ENCODE results near the gene SYT3. TPM values are rescaled to one million over a fixed set of nuclear protein-coding genes. Genes with fewer than 3 reads are reported as not detected.
"Not testable (repeated sequence)": the region's sequence is repeated elsewhere in the genome, so short reads cannot be mapped to it uniquely, and the experiment has no call there.

Gene SYT3
- total RNA-seq, 2 experiments from 2014 or later = 0.17 TPM

- H3K36me3 Mint-ChIP-seq = no peaks in the 10 kb centered on the region
- H3K27me3 Mint-ChIP-seq = peaks cover 28% of the 10 kb centered on the region
- POLR2A ChIA-PET = no interaction called here
- H3K9me3 Mint-ChIP-seq = peaks cover 9% of the 10 kb centered on the region
- H3K4me1 Mint-ChIP-seq = peaks cover 5% of the 10 kb centered on the region
- no peak overlapping the region for H3K27ac Mint-ChIP-seq
- H3K4me3 Mint-ChIP-seq = peak overlapping the region; percentile 23
- DNase-seq (no peak), ATAC-seq (ENCODE audit: low read depth) (no peak)
These were observed 1.1 kb downstream of the SYT3 start for GRCh38 chr19:50638600-50638999.

GRCh38 chr19:50636317-50637085 lies 3.2 kb downstream of the SYT3 start:
- Mint-ChIP-seq H3K27ac (no peak overlapping the region), H3K9me3 (peaks cover 14% of the 10 kb centered on the region), H3K4me3 (no peak overlapping the region), H3K36me3 (peaks cover 1% of the 10 kb centered on the region), H3K4me1 (peaks cover 5% of the 10 kb centered on the region), H3K27me3 (peaks cover 28% of the 10 kb centered on the region)
- ATAC-seq (ENCODE audit: low read depth) (no peak), DNase-seq (no peak)
- POLR2A ChIA-PET = no interaction called here

DNA sequence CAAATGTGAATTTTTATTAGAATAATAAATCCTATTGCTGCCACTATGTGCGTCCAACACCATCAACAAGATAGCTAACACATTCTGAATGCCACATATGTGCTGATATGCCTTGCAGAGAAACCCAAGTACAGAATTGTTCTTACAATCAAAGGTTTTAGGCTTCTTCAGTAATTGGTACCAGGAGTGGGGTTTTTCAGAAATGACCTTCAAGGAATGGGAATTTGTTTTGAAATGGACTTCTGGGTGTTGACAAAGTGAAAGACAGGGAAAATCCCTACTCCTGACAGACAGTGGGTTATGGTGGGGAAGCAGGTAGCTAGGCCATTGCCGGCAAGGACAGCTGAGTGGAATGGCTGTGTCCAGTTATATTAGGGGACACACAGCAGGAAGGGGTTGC lies 5.7 kb downstream of the SYT3 start:
- Mint-ChIP-seq H3K4me1 (peaks cover 3% of the 10 kb centered on the region), H3K27ac (no peak overlapping the region), H3K4me3 (no peak overlapping the region), H3K9me3 (peaks cover 14% of the 10 kb centered on the region), H3K27me3 (peaks cover 16% of the 10 kb centered on the region), H3K36me3 (peaks cover 1% of the 10 kb centered on the region)
- DNase-seq (no peak), ATAC-seq (ENCODE audit: low read depth) (no peak)
- POLR2A ChIA-PET = no interaction called here

DNA sequence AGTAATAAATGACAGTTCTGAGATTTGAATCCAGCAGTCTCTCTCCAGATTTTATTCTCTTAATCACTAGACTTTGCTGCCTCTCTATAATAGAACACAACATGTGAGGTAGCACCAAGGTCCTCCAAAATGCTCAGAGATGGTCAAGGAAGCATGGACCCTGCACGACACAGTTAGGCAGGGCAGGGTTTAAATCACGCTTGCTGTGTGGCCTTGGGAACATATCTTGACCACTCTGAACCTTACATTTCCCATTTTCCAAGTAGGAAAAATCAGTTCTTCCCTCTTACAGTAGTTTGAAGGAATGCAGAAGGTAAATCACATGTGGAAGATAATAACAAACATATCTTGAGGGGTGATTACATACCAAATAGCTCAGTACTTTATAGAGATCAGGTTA lies 6.3 kb downstream of the SYT3 start:
- DNase-seq (no peak), ATAC-seq (ENCODE audit: low read depth) (no peak)
- no peak overlapping the region for H3K27ac Mint-ChIP-seq
- H3K4me1 Mint-ChIP-seq = no peaks in the 10 kb centered on the region
- peaks cover 10% of the 10 kb centered on the region for H3K27me3 Mint-ChIP-seq
- no peak overlapping the region for H3K4me3 Mint-ChIP-seq
- H3K9me3 Mint-ChIP-seq = peaks cover 14% of the 10 kb centered on the region
- POLR2A ChIA-PET = no interaction called here
- peaks cover 1% of the 10 kb centered on the region for H3K36me3 Mint-ChIP-seq

- no peaks in the 10 kb centered on the region for H3K4me1 Mint-ChIP-seq
- peaks cover 14% of the 10 kb centered on the region for H3K9me3 Mint-ChIP-seq
- H3K27ac Mint-ChIP-seq = no peak overlapping the region
- no peaks in the 10 kb centered on the region for H3K27me3 Mint-ChIP-seq
- POLR2A ChIA-PET = no interaction called here
- H3K36me3 Mint-ChIP-seq = peaks cover 1% of the 10 kb centered on the region
- ATAC-seq (ENCODE audit: low read depth) (no peak), DNase-seq (no peak)
- no peak overlapping the region for H3K4me3 Mint-ChIP-seq
These were observed 7.4 kb downstream of the SYT3 start for GRCh38 chr19:50632151-50632835.

- Mint-ChIP-seq H3K4me1 (no peaks in the 10 kb centered on the region), H3K4me3 (no peak overlapping the region), H3K36me3 (peaks cover 1% of the 10 kb centered on the region), H3K27ac (no peak overlapping the region), H3K27me3 (no peaks in the 10 kb centered on the region), H3K9me3 (peaks cover 9% of the 10 kb centered on the region)
- no peak for ATAC-seq (ENCODE audit: low read depth)
- POLR2A ChIA-PET = no interaction called here
- no peak for DNase-seq
These were observed 9.9 kb downstream of the SYT3 start for GRCh38 chr19:50629801-50630200.

- ATAC-seq (ENCODE audit: low read depth) (no peak), DNase-seq (no peak)
- Mint-ChIP-seq H3K27me3 (no peaks in the 10 kb centered on the region), H3K4me1 (no peaks in the 10 kb centered on the region), H3K27ac (no peak overlapping the region), H3K36me3 (peaks cover 1% of the 10 kb centered on the region), H3K9me3 (peaks cover 8% of the 10 kb centered on the region), H3K4me3 (no peak overlapping the region)
- POLR2A ChIA-PET = no interaction called here
These were observed 10.5 kb downstream of the SYT3 start for GRCh38 chr19:50629194-50629593.

DNA sequence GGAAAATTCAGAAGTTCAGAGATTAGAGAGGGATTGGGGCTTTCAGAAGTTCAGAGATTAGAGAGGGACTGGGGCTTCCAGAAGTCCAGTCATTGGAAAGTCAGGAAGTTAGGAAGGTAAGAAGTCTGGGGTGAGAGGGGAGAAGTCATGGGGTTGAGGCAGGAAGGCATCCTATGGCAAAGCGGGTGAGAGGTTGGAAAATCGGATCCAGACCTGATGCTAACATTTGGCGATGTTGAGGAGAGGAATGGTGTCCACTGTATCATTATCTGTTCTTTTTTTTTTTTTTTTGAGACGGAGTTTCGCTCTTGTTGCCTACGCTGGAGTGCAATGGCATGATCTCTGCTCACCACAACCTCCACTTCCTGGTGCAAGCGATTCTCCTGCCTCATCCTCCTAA lies 11.1 kb downstream of the SYT3 start:
- POLR2A ChIA-PET = no interaction called here
- no peak for ATAC-seq (ENCODE audit: low read depth)

GRCh38 chr19:50628146-50628545 lies 11.5 kb downstream of the SYT3 start:
- H3K27ac Mint-ChIP-seq = no peak overlapping the region
- H3K4me1 Mint-ChIP-seq = no peaks in the 10 kb centered on the region
- DNase-seq = no peak
- no peak for ATAC-seq (ENCODE audit: low read depth)
- no peaks in the 10 kb centered on the region for H3K27me3 Mint-ChIP-seq
- H3K36me3 Mint-ChIP-seq = no peaks in the 10 kb centered on the region
- H3K9me3 Mint-ChIP-seq = no peaks in the 10 kb centered on the region
- POLR2A ChIA-PET = no interaction called here
- no peak overlapping the region for H3K4me3 Mint-ChIP-seq

More for the DNA sequence above, 11.1 kb downstream of the SYT3 start:
- H3K27ac Mint-ChIP-seq = no peak overlapping the region
- H3K9me3 Mint-ChIP-seq = peaks cover 4% of the 10 kb centered on the region
- H3K36me3 Mint-ChIP-seq = peaks cover 1% of the 10 kb centered on the region
- H3K27me3 Mint-ChIP-seq = no peaks in the 10 kb centered on the region
- no peak overlapping the region for H3K4me3 Mint-ChIP-seq
- no peaks in the 10 kb centered on the region for H3K4me1 Mint-ChIP-seq
- DNase-seq = no peak

- ATAC-seq (ENCODE audit: low read depth) = no peak
- H3K27ac Mint-ChIP-seq = no peak overlapping the region
- POLR2A ChIA-PET = no interaction called here
- DNase-seq = no peak
- H3K4me1 Mint-ChIP-seq = no peaks in the 10 kb centered on the region
- H3K27me3 Mint-ChIP-seq = no peaks in the 10 kb centered on the region
- no peaks in the 10 kb centered on the region for H3K9me3 Mint-ChIP-seq
- no peak overlapping the region for H3K4me3 Mint-ChIP-seq
- H3K36me3 Mint-ChIP-seq = no peaks in the 10 kb centered on the region
These were observed 12.9 kb downstream of the SYT3 start for GRCh38 chr19:50626795-50627194.

GRCh38 chr19:50626011-50626410 lies 13.7 kb downstream of the SYT3 start:
- Mint-ChIP-seq H3K36me3 (no peaks in the 10 kb centered on the region), H3K27me3 (no peaks in the 10 kb centered on the region), H3K4me1 (no peaks in the 10 kb centered on the region), H3K4me3 (no peak overlapping the region), H3K27ac (no peak overlapping the region), H3K9me3 (no peaks in the 10 kb centered on the region)
- ATAC-seq (ENCODE audit: low read depth) (no peak), DNase-seq (no peak)
- POLR2A ChIA-PET = no interaction called here

- POLR2A ChIA-PET = no interaction called here
- Mint-ChIP-seq H3K4me3 (no peak overlapping the region), H3K27ac (no peak overlapping the region), H3K4me1 (no peaks in the 10 kb centered on the region), H3K36me3 (no peaks in the 10 kb centered on the region), H3K27me3 (no peaks in the 10 kb centered on the region), H3K9me3 (no peaks in the 10 kb centered on the region)
- DNase-seq = no peak
- no peak for ATAC-seq (ENCODE audit: low read depth)
These were observed 14.6 kb downstream of the SYT3 start for GRCh38 chr19:50624949-50625600.

DNA sequence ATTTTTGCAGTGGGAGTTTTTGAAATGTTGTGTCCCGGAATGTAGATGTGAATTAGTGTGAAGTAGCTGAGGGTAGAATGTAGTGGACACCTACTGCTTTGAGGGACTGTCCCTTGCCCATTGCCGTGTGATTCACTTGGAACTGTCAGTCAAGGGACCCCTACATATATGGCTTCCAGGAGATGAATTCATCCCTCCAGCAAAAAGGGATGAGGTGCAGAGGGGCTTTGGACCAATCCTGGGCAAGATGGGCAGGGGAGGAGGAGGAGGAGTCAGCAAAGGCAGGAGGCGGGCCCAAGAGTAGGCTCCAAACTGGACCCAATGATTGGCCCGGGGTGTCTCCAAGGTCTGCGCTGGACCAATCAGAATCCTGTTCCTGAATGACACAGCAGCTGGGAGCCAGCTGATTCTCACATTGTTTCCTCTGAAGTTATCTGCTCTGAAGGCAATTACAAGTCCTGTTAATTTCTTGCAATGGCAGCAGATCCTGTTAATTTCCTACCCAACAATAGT lies 19.2 kb downstream of the SYT3 start:
- not testable (repeated sequence) for H3K4me3 Mint-ChIP-seq, H3K27ac Mint-ChIP-seq
- POLR2A ChIA-PET = interaction anchor here (0.7 kb wide), 1 partner anchor 1811 kb away, joined by 3 read pairs; no protein-coding TSS in a partner anchor

DNA sequence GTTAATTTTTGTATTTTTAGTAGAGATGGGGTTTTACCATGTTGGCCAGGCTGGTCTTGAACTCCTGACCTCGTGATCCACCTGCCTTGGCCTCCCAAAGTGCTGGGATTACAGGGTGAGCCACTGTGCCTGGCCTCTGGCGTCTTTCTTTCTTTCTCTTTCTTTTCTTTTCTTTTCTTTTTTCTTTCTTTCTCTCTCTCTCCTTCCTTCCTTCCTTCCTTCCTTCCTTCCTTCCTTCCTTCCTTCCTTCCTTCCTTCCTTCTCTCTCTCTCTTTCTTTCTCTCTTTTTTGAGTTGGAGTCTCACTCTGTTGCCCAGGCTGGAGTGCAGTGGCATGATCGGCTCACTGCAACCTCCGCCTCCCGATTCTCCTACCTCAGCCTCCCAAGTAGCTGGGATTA lies 20.5 kb downstream of the SYT3 start:
- H3K27me3 Mint-ChIP-seq; H3K36me3 Mint-ChIP-seq; H3K9me3 Mint-ChIP-seq; H3K4me1 Mint-ChIP-seq; DNase-seq; ATAC-seq (ENCODE audit: low read depth); POLR2A ChIA-PET; H3K27ac Mint-ChIP-seq; H3K4me3 Mint-ChIP-seq: not testable (repeated sequence)

More for the DNA sequence above, 19.2 kb downstream of the SYT3 start:
- not testable (repeated sequence) for H3K4me1 Mint-ChIP-seq; H3K36me3 Mint-ChIP-seq; H3K9me3 Mint-ChIP-seq; ATAC-seq (ENCODE audit: low read depth); DNase-seq; H3K27me3 Mint-ChIP-seq

All from activated naive CD8-positive, alpha-beta T cell treated with anti-CD3 and anti-CD28 coated beads, Interleukin-2, amount 10 ng/mL, durations not matched to agents 7 days and 5 days (primary cell).